NK-92 (cell line): ENCODE results near the gene IRS2.

Experiments
- DNase-seq: peaks from one replicate; lab custom pipeline; 2025; ENCODE audit not compliant: unreplicated experiment; lab: John Stamatoyannopoulos, UW

Gene IRS2

GRCh38 chr13:109707044-109707741, 79.2 kb downstream of the IRS2 start:
- DNase-seq = no peak

- no peak for DNase-seq
Measured at GRCh38 chr13:109706015-109706715, 80.2 kb downstream of the IRS2 start.

GRCh38 chr13:109704771-109705635, 81.4 kb downstream of the IRS2 start:
- no peak for DNase-seq

DNA sequence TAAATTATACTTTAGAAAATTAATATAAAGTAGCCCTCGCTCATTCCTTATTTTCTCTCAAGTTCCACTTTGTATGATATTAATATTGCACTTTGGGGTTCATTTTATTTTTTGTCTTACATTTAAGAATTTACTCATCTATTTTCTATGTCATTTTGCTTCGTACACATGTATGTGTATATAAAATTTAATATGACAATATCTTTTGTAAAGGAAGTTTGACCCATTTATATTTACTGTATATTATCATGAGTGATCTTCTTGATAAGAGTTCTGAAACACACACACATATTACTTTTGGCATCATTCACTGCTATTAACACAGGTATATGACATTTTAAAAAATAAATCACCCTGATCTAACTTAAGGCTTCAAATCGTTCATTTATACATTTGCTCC, 83.1 kb downstream of the IRS2 start:
- no peak for DNase-seq
